Measurements from ENCODE around the gene CHD1.

CHD1 gene

GRCh38 chr5:98816582-98817222 lies 112.1 kb downstream of the CHD1 start:
- no peaks in the 10 kb centered on the region for H3K4me1 Mint-ChIP-seq
- H3K9me3 Mint-ChIP-seq, result peaks cover 5% of the 10 kb centered on the region
- peaks cover 12% of the 10 kb centered on the region for H3K36me3 Mint-ChIP-seq
- H3K4me3 Mint-ChIP-seq, result no peak overlapping the region
- no peak overlapping the region for H3K27ac Mint-ChIP-seq
- no peaks in the 10 kb centered on the region for H3K27me3 Mint-ChIP-seq

GRCh38 chr5:98813755-98814154 lies 115.1 kb downstream of the CHD1 start:
- Mint-ChIP-seq H3K27ac (no peak overlapping the region), H3K4me3 (no peak overlapping the region), H3K36me3 (peaks cover 6% of the 10 kb centered on the region), H3K4me1 (no peaks in the 10 kb centered on the region), H3K27me3 (no peaks in the 10 kb centered on the region), H3K9me3 (peaks cover 3% of the 10 kb centered on the region)

GRCh38 chr5:98810206-98810605 lies 118.6 kb downstream of the CHD1 start:
- H3K27me3 Mint-ChIP-seq, result no peaks in the 10 kb centered on the region
- no peak overlapping the region for H3K27ac Mint-ChIP-seq
- peaks cover 24% of the 10 kb centered on the region for H3K9me3 Mint-ChIP-seq
- peaks cover 22% of the 10 kb centered on the region for H3K36me3 Mint-ChIP-seq
- no peak overlapping the region for H3K4me3 Mint-ChIP-seq
- no peaks in the 10 kb centered on the region for H3K4me1 Mint-ChIP-seq

- H3K4me1 Mint-ChIP-seq, result no peaks in the 10 kb centered on the region
- H3K27ac Mint-ChIP-seq, result no peak overlapping the region
- no peak overlapping the region for H3K4me3 Mint-ChIP-seq
- H3K36me3 Mint-ChIP-seq, result peaks cover 29% of the 10 kb centered on the region
- H3K27me3 Mint-ChIP-seq, result no peaks in the 10 kb centered on the region
- H3K9me3 Mint-ChIP-seq, result peaks cover 26% of the 10 kb centered on the region
Measured at GRCh38 chr5:98807806-98808205, 121.0 kb downstream of the CHD1 start.

GRCh38 chr5:98805070-98805469 lies 123.7 kb downstream of the CHD1 start:
- Mint-ChIP-seq H3K4me1 (no peaks in the 10 kb centered on the region), H3K36me3 (peaks cover 30% of the 10 kb centered on the region), H3K27ac (no peak overlapping the region), H3K27me3 (no peaks in the 10 kb centered on the region), H3K9me3 (peaks cover 26% of the 10 kb centered on the region), H3K4me3 (no peak overlapping the region)

- Mint-ChIP-seq H3K27ac (no peak overlapping the region), H3K27me3 (no peaks in the 10 kb centered on the region), H3K4me3 (no peak overlapping the region), H3K4me1 (no peaks in the 10 kb centered on the region), H3K36me3 (peaks cover 30% of the 10 kb centered on the region), H3K9me3 (peaks cover 26% of the 10 kb centered on the region)
Measured at GRCh38 chr5:98804066-98804465, 124.7 kb downstream of the CHD1 start.
